KMS-11 (cell line): ENCODE data around the gene NFYA.

Experiments used
- H2AFZ ChIP-seq: fragments of 200-600 bp; sonication (generic); 2 replicates; pipeline ENCODE4 v1.6.1; 2016; ENCODE audit warnings: antibody characterized with exemption, mixed run types, low read depth
- H3K27ac ChIP-seq: fragments of 200-600 bp; sonication (generic); 2 replicates; pipeline ENCODE4 v1.6.1; 2016; ENCODE audit warnings: mild to moderate bottlenecking, mixed run types
- H3K27me3 ChIP-seq: fragments of 200-600 bp; sonication (generic); 2 replicates; pipeline ENCODE4 v1.6.1; 2017; ENCODE audit warnings: mild to moderate bottlenecking, low read depth, mixed run types, moderate library complexity; ENCODE audit not compliant: insufficient read depth
- H3K36me3 ChIP-seq: fragments of 200-600 bp; sonication (generic); 2 replicates; pipeline ENCODE4 v1.6.1; 2017; ENCODE audit warnings: mild to moderate bottlenecking, mixed run types; ENCODE audit not compliant: insufficient read depth
- H3K4me1 ChIP-seq: fragments of 200-600 bp; sonication (generic); 2 replicates; pipeline ENCODE4 v1.6.1; 2016; ENCODE audit warnings: mild to moderate bottlenecking, low read depth, mixed run types; ENCODE audit not compliant: poor library complexity, severe bottlenecking
- H3K4me2 ChIP-seq: fragments of 200-600 bp; sonication (generic); 2 replicates; pipeline ENCODE4 v1.7.0; 2016; ENCODE audit warnings: mild to moderate bottlenecking, mixed run types
- H3K4me3 ChIP-seq: fragments of 200-600 bp; sonication (generic); IDR thresholded peaks from 2 replicates; pipeline ENCODE4 v1.6.1; 2017; ENCODE audit warnings: low read depth, low read length, mixed read lengths; ENCODE audit not compliant: insufficient read depth
- H3K79me2 ChIP-seq: fragments of 200-600 bp; sonication (generic); 2 replicates; pipeline ENCODE4 v1.6.1; 2016; ENCODE audit warnings: low read depth, mixed run types; ENCODE audit not compliant: insufficient read depth
- H3K9ac ChIP-seq: fragments of 200-600 bp; sonication (generic); 2 replicates; pipeline ENCODE4 v1.6.1; 2016; ENCODE audit warnings: mild to moderate bottlenecking, mixed run types
- H4K20me1 ChIP-seq: fragments of 200-600 bp; sonication (generic); 2 replicates; pipeline ENCODE4 v1.6.1; 2016; ENCODE audit warnings: mild to moderate bottlenecking, mixed run types; ENCODE audit not compliant: insufficient read depth
- TF ChIP-seq, protein P1 (sequence below): fragments of 200-600 bp; sonication (generic); conservative IDR thresholded peaks from 2 replicates; pipeline ENCODE4 v1.6.1; 2017; ENCODE audit warnings: low read depth, mild to moderate bottlenecking, antibody characterized with exemption, low read length, moderate library complexity, mixed read lengths

Gene NFYA

DNA sequence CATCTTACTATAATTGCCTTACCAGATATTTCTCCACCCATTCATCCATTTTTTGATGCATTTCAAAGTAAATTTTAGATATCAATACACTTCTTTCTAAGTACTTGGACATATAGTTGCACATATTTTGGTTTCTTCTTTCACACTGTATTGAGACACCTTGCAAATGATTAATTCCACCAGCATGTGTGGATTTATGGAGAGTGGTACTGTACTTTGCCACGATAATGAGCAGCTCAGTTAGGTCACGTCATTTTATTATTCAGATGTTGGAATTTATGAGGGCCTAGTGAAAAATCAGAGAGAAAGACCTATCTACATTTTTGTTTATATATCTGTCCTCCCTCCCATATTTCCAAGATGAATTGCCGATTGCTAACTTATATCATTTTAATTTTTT lies 5.3 kb downstream of the NFYA start:
- Histone ChIP-seq H3K36me3 (peaks cover 13% of the 10 kb centered on the region; the same call in 1 of the 2 replicates), H3K9ac (no peak overlapping the region), H3K4me1 (peaks cover 26% of the 10 kb centered on the region), H3K79me2 (peaks cover 62% of the 10 kb centered on the region), H3K4me3 (no peak overlapping the region), H3K27ac (no peak overlapping the region), H2AFZ (no peak overlapping the region), H4K20me1 (peaks cover 8% of the 10 kb centered on the region; the same call in 1 of the 2 replicates), H3K4me2 (no peak overlapping the region), H3K27me3 (no peaks in the 10 kb centered on the region)
- TF ChIP-seq, protein P1, sequence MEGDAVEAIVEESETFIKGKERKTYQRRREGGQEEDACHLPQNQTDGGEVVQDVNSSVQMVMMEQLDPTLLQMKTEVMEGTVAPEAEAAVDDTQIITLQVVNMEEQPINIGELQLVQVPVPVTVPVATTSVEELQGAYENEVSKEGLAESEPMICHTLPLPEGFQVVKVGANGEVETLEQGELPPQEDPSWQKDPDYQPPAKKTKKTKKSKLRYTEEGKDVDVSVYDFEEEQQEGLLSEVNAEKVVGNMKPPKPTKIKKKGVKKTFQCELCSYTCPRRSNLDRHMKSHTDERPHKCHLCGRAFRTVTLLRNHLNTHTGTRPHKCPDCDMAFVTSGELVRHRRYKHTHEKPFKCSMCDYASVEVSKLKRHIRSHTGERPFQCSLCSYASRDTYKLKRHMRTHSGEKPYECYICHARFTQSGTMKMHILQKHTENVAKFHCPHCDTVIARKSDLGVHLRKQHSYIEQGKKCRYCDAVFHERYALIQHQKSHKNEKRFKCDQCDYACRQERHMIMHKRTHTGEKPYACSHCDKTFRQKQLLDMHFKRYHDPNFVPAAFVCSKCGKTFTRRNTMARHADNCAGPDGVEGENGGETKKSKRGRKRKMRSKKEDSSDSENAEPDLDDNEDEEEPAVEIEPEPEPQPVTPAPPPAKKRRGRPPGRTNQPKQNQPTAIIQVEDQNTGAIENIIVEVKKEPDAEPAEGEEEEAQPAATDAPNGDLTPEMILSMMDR, result no peak

DNA sequence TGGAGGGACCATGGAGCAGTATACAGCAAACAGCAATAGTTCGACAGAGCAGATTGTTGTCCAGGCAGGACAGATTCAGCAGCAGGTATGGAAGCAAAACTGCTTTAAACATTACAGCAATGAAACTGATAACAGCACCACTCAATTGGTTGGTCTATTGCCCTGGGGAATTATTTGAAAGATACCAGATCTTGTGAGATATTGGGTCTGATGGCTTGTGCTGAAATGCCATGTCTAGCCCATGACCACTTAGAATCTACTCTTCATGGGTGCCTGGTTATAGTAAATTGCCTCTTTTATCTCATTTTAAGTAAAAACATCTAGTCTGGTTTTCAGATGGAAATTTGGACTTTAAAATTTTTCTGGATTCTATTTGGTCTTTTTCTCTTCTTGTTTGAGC lies 6.3 kb downstream of the NFYA start:
- Histone ChIP-seq H3K9ac (no peak overlapping the region), H4K20me1 (peaks cover 8% of the 10 kb centered on the region; the same call in 1 of the 2 replicates), H3K27me3 (no peaks in the 10 kb centered on the region), H3K4me1 (peaks cover 25% of the 10 kb centered on the region), H3K4me3 (no peak overlapping the region), H3K27ac (no peak overlapping the region), H2AFZ (no peak overlapping the region), H3K79me2 (peaks cover 53% of the 10 kb centered on the region), H3K4me2 (no peak overlapping the region), H3K36me3 (peaks cover 13% of the 10 kb centered on the region; the same call in 1 of the 2 replicates)
- TF ChIP-seq, protein P1, result no peak

DNA sequence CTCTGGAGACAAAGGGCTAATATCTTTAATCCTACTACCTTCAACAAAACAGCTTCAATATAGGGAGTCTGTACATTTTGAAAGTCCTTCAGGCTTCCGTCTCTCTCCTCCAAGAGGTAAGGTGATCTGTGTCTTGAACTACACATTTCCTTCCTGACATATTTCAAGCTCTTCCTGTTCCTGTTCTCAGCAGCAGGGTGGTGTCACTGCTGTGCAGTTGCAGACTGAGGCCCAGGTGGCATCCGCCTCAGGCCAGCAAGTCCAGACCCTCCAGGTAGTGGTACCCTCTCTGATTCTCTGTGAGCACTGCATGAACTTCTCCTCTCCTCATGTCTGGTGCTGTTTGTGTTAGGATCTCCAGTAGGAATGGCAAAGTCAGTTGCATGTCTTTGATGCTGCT lies 7.8 kb downstream of the NFYA start:
- H3K4me3 ChIP-seq, result no peak overlapping the region
- H3K27me3 ChIP-seq, result no peaks in the 10 kb centered on the region
- H3K27ac ChIP-seq, result no peak overlapping the region
- H3K9ac ChIP-seq, result no peak overlapping the region
- peaks cover 41% of the 10 kb centered on the region for H3K79me2 ChIP-seq
- H3K4me1 ChIP-seq, result peaks cover 11% of the 10 kb centered on the region
- TF ChIP-seq, protein P1, result no peak
- no peak overlapping the region for H2AFZ ChIP-seq
- peaks cover 4% of the 10 kb centered on the region; the same call in 1 of the 2 replicates for H4K20me1 ChIP-seq
- no peak overlapping the region for H3K4me2 ChIP-seq
- H3K36me3 ChIP-seq, result peaks cover 13% of the 10 kb centered on the region

DNA sequence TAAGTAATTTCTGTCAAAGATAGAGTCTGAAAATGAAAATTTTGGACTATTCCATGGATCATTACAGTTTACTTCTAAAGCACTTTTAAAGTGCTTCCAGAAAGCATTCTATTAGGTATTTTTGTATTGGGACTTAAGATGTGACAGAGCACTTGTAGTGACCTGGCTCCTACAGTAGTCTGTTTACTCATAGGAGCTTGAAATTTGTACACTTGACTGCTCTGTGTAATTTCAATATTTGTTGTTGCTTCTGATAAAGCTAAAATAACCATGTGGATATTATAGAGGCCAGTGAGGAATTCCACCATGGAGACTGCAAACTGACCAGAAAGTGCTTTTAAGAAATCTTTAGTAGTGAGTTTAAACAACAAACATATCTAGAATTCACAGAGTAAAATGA lies 10.3 kb downstream of the NFYA start:
- Histone ChIP-seq H3K79me2 (peaks cover 17% of the 10 kb centered on the region), H2AFZ (no peak overlapping the region), H4K20me1 (no peaks in the 10 kb centered on the region), H3K27me3 (no peaks in the 10 kb centered on the region), H3K4me3 (no peak overlapping the region), H3K27ac (no peak overlapping the region), H3K9ac (no peak overlapping the region), H3K4me2 (no peak overlapping the region), H3K36me3 (peaks cover 13% of the 10 kb centered on the region), H3K4me1 (no peaks in the 10 kb centered on the region)
- TF ChIP-seq, protein P1, result no peak
